Activated T-helper 1 cell treated with anti-CD3 and anti-CD28 coated beads, Interleukin-12 subunit alpha, Interleukin-12 subunit beta, Interleukin-2, Interleukin-4 antibody, amounts not matched to agents 30 ng/mL and 10 ng/mL and 1 ng/mL, durations not matched to agents 14 hours and 24 hours and 36 hours (primary cell): Measurements from ENCODE around the gene VPS35. TPM values are rescaled to one million over a fixed set of nuclear protein-coding genes. Genes with fewer than 3 reads are reported as not detected.

Experiments
- DNase-seq: peaks from one replicate; pipeline ENCODE4 v3.0.0; 2021; ENCODE audit warnings: low spot score
- H3K27ac Mint-ChIP-seq: one replicate; pipeline ENCODE4 v1.8.0; 2021; ENCODE audit warnings: mild to moderate bottlenecking, mixed read lengths
- H3K27me3 Mint-ChIP-seq: one replicate; pipeline ENCODE4 v1.8.0; 2022; ENCODE audit warnings: mild to moderate bottlenecking, moderate library complexity, mixed read lengths; ENCODE audit not compliant: insufficient read depth
- H3K36me3 Mint-ChIP-seq: one replicate; pipeline ENCODE4 v1.8.0; 2021; ENCODE audit warnings: low read depth, mixed read lengths
- H3K4me1 Mint-ChIP-seq: one replicate; pipeline ENCODE4 v1.8.0; 2021; ENCODE audit warnings: low read depth, mixed read lengths
- H3K4me3 Mint-ChIP-seq: one replicate; pipeline ENCODE4 v1.8.0; 2021; ENCODE audit warnings: mild to moderate bottlenecking, moderate library complexity, mixed read lengths
- H3K9me3 Mint-ChIP-seq: one replicate; pipeline ENCODE4 v1.8.0; 2021; ENCODE audit warnings: mixed read lengths
- intact Hi-C: fragments of 100-400 bp; cut with micrococcal nuclease; formaldehyde crosslinking; loops from one replicate; pipeline ENCODE4 v1.15.1; 2024
- total RNA-seq: library from RNA; stranded (reverse); gene quantifications from 2 replicates; pipeline ENCODE4 v1.2.3, GENCODE V29; 2022

The VPS35 gene
- total RNA-seq, 1 donor from 2014 or later = 81.0 TPM

DNA sequence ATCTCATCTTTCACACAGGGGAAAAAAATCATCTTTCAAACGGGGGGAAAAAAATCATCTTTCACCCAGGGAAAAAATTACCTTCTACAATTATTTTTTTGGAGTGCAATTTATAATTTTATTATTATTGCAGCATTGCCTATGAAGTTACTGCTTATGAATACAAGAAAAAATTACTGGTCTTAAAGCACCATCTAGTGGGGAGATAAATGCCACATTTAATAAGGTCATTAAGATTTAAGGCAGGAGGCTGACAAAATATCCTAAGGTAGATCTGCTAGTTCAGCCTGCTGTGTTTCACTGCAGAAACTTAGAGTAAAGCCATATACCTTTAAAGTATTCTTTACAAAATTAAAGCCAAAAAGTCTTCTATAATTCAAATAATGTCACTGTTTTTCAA lies 81.4 kb downstream of the VPS35 start:
- H3K4me3 Mint-ChIP-seq = no peak overlapping the region
- H3K27me3 Mint-ChIP-seq = no peaks in the 10 kb centered on the region
- peaks cover 29% of the 10 kb centered on the region for H3K36me3 Mint-ChIP-seq
- no peaks in the 10 kb centered on the region for H3K4me1 Mint-ChIP-seq
- intact Hi-C loops = loop anchor here (1.0 kb wide), 1 partner anchor 53 kb away; no protein-coding TSS in a partner anchor
- no peaks in the 10 kb centered on the region for H3K9me3 Mint-ChIP-seq
- H3K27ac Mint-ChIP-seq = no peak overlapping the region
- no peak for DNase-seq

DNA sequence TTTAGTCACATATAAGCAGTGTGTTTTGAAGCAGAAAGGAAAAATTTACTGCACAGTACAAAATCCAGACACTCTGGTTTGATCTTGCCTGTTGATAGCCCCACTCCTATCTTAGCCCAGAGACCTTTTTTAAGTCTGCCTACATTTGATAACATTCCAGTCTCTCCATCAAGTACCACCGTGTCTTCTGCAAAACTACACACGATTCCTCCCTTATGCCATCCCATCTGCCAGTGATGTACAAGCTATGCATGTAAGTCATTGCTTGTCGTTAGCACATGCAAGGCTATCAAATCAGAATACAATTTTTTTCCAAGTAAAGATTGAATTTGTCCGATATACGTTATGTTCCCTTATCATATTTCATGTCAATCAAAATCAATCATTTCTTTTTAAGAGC lies 82.7 kb downstream of the VPS35 start:
- no peaks in the 10 kb centered on the region for H3K4me1 Mint-ChIP-seq
- H3K27ac Mint-ChIP-seq = no peak overlapping the region
- H3K4me3 Mint-ChIP-seq = no peak overlapping the region
- H3K9me3 Mint-ChIP-seq = no peaks in the 10 kb centered on the region
- H3K27me3 Mint-ChIP-seq = no peaks in the 10 kb centered on the region
- intact Hi-C loops = no loop called here
- H3K36me3 Mint-ChIP-seq = peaks cover 39% of the 10 kb centered on the region
- DNase-seq = no peak

Other genes starting within 250 kb of the VPS35 start
- 46.5 and 46.8 TPM in 2 replicates for gene SHCBP1, start 67.8 kb downstream of the VPS35 start, total RNA-seq
- 68.2 and 69.1 TPM in 2 replicates for gene ORC6, start 481 bp upstream of the VPS35 start, total RNA-seq
- gene MYLK3, start 59.2 kb upstream of the VPS35 start, total RNA-seq = 0.44 and 1.1 TPM in 2 replicates
- 40.8 and 44.5 TPM in 2 replicates for gene C16orf87, start 142.0 kb upstream of the VPS35 start, total RNA-seq
- gene GPT2, start 195.2 kb upstream of the VPS35 start, total RNA-seq = 20.9 and 22.3 TPM in 2 replicates